Measurements from ENCODE around the gene GATAD2A.

DNA sequence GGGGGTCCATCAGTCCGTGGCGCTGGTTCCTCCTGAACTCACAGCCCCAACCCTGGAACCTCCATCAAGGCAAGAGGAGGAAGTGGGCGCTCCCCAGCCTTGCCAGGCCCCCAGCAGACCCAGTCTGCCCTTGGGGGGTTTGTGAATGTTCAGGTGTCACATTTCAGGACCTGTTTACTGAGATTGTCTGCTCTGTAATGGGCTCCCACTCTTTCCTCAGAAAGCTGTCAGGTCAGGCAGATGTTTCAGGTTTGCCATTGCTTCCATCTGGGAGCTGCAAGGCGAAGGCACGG lies 80.5 kb downstream of the GATAD2A start:
- TF ChIP-seq, protein P1, sequence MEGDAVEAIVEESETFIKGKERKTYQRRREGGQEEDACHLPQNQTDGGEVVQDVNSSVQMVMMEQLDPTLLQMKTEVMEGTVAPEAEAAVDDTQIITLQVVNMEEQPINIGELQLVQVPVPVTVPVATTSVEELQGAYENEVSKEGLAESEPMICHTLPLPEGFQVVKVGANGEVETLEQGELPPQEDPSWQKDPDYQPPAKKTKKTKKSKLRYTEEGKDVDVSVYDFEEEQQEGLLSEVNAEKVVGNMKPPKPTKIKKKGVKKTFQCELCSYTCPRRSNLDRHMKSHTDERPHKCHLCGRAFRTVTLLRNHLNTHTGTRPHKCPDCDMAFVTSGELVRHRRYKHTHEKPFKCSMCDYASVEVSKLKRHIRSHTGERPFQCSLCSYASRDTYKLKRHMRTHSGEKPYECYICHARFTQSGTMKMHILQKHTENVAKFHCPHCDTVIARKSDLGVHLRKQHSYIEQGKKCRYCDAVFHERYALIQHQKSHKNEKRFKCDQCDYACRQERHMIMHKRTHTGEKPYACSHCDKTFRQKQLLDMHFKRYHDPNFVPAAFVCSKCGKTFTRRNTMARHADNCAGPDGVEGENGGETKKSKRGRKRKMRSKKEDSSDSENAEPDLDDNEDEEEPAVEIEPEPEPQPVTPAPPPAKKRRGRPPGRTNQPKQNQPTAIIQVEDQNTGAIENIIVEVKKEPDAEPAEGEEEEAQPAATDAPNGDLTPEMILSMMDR (conservative IDR thresholded peaks at IDR 0.05 in 1 of 2, IDR thresholded peaks at IDR 0.05 in 1 of 2; ENCODE audit: extremely low read depth in 1 of 2, insufficient read depth in 1 of 2, low read depth in 1 of 2, low read length in 2 of 2): no peak
- TF ChIP-seq EZH2 (IDR thresholded peaks at IDR 0.05; ENCODE audit: borderline replicate concordance, low read length): no peak

Data from mammary epithelial cell (primary cell).